HG03520 (cell line): ENCODE data around the gene ARHGAP29.
A peak's percentile ranks its signal among the peaks of the same experiment; 100 is the strongest.

Experiments used
- ATAC-seq: cut with Tn5 transposase; IDR thresholded peaks from one replicate; pipeline ENCODE4 v1.9.1; 2021; ENCODE audit warnings: mild to moderate bottlenecking, moderate library complexity; ENCODE audit not compliant: unreplicated experiment

Gene ARHGAP29, protein sequence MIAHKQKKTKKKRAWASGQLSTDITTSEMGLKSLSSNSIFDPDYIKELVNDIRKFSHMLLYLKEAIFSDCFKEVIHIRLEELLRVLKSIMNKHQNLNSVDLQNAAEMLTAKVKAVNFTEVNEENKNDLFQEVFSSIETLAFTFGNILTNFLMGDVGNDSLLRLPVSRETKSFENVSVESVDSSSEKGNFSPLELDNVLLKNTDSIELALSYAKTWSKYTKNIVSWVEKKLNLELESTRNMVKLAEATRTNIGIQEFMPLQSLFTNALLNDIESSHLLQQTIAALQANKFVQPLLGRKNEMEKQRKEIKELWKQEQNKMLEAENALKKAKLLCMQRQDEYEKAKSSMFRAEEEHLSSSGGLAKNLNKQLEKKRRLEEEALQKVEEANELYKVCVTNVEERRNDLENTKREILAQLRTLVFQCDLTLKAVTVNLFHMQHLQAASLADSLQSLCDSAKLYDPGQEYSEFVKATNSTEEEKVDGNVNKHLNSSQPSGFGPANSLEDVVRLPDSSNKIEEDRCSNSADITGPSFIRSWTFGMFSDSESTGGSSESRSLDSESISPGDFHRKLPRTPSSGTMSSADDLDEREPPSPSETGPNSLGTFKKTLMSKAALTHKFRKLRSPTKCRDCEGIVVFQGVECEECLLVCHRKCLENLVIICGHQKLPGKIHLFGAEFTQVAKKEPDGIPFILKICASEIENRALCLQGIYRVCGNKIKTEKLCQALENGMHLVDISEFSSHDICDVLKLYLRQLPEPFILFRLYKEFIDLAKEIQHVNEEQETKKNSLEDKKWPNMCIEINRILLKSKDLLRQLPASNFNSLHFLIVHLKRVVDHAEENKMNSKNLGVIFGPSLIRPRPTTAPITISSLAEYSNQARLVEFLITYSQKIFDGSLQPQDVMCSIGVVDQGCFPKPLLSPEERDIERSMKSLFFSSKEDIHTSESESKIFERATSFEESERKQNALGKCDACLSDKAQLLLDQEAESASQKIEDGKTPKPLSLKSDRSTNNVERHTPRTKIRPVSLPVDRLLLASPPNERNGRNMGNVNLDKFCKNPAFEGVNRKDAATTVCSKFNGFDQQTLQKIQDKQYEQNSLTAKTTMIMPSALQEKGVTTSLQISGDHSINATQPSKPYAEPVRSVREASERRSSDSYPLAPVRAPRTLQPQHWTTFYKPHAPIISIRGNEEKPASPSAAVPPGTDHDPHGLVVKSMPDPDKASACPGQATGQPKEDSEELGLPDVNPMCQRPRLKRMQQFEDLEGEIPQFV

DNA sequence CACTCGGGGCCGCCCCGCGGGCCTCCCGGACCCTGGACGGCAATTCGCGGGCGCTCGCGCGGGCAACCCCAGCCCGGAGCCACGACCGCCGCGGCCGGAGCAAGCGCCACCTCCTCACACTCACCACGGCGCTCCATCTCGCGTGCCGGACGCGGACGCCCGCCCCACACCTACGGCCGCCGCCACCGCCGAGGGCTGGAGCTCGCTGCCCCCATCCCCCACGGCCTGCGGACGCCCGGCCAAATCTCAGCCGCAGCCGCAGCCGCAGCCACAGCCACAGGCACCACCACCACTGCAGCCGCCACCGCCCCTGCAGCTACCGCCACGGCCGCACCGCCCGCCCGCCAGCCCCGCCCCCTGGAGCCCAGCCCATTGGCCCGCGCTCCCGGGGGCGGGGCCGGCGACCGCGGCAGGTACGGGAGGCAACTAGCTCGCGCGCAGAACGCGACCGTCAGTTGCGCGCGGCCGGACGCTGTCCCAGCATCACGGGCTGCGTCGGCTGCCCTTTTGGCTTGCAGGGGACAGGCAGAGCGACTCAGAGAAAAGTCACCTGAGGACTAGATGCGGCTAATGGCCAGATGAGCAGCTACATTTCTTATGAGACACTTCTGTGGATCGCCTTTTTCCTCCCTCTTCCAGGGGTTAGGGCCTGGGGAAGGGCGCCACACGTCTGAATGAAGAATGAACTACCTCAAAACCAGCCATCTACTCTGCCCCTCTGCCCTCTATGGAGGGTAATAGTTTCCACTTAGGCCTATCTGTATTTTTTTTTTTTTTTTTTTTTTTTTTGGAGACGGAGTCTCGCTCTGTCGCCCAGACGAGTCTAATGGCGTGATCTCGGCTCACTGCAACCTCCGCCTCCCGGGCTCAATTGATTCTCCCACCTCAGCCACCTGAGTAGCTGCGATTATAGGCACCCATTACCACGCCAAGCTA lies at the start of gene ARHGAP29:
Gene ARHGAP29 (minus strand): TSS at position 294 of the 936 bp plus-strand sequence. CDS start 5,973 bp downstream, outside the sequence.
- peak; percentile 81 for ATAC-seq

DNA sequence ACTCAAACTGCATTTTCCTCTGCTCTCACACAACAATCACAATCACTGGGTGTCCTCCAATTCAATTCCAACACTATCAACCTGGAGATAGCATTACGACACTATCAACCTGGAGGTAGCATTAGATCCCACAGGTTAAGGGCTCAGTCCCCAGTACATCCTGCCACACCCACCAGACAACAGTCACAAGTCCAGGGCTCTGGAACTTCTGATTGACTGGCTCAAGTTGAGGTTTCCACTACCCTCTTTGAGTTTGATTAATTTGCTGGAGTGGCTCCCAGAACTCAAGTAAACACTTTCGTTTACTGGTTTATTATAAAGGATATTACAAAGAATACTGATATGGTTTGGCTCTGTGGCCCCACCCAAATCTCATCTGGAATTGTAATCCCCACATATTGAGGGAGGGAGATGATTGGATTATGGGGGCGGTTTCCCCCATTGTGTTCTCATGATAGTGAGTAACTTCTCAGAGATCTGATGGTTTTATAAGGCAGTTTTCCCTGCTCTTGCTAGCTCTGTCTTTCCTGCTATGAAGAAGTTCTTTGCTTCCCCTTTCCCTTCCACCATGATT lies 49.6 kb upstream of the ARHGAP29 start:
- ATAC-seq, result no peak

- ATAC-seq, result no peak
Measured at GRCh38 chr1:94285031-94285654, 47.8 kb upstream of the ARHGAP29 start.

DNA sequence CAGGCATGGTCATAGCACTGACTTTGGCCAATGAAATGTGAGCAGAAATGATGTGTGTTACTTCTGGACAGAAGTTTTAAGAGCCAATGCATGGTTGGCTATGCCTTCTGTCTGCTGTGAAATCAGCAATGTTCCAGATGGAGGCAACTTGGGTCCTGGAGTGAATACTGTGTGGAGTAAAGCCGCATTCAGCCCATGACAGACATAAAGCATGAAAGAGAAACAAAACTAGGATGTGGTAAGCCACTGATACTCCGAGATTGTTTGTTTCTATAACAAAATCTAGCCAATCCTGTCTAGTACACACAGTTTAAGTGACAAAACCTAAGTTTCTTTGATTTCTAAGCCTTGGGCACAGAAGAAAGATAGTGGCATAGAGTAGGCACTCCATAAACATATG lies 47.1 kb upstream of the ARHGAP29 start:
- peak; percentile 80 for ATAC-seq

- ATAC-seq, result no peak
Measured at GRCh38 chr1:94283462-94283861, 46.1 kb upstream of the ARHGAP29 start.

- ATAC-seq, result no peak
Measured at GRCh38 chr1:94282143-94282711, 44.8 kb upstream of the ARHGAP29 start.

GRCh38 chr1:94281361-94282142 lies 44.2 kb upstream of the ARHGAP29 start:
- no peak for ATAC-seq

DNA sequence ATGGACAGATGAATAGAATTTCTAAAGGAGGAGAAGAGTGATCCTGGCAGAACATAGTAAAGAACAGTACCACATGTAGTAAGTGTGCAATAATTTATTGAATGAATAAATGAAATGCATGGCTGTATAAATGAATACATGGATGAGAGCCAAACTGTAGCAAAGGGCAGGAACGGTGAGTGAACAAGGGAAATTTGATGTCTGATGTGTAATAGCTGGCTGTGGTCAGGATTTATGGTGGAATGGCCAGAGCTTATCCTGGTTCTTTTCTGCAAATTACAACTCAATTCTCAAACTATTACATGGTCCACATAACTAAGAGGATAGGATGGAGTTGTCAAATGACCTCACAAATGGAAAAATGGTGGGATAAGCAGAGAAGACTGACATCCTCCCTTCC lies 43.2 kb upstream of the ARHGAP29 start:
- no peak for ATAC-seq

DNA sequence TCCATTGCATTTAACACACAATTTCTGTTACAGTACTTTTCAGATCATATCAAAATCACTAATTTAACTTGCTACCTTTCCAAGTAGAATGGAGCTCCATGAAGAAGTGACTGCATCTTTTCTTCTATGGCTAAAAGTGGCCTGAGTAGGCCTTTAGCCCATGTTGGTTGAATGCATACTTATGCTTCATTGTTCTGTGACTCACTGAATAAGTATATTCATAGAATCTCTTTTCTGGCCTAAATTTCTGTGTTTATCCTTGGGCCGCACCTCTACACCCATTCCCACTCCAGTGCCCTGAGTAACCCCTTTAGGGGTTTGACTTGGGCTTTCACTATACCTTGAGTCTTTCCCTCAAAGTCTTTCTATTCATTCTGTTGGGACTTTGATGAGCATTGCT lies 42.1 kb upstream of the ARHGAP29 start:
- no peak for ATAC-seq

DNA sequence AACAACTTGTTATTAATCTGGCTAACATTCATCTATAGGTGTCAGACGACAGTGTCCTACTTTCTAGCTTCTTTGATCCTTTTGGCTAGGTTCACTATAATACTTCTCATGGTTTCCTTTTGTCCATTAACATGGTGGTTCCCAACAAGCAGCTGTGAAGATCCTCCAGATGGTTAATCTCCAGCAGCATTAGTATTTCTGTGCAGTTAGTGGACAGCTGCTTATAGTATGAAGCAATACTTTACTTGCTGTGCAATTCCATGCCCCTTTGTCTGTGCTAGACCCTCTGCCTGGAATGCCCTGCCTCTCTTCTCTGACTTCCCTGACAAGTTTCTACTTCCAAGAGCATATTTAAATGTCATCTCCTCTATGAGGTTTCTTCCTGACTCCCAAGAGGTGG lies 41.7 kb upstream of the ARHGAP29 start:
- no peak for ATAC-seq

GRCh38 chr1:94276988-94277434 lies 39.6 kb upstream of the ARHGAP29 start:
- ATAC-seq, result no peak

GRCh38 chr1:94275083-94275482 lies 37.7 kb upstream of the ARHGAP29 start:
- no peak for ATAC-seq

DNA sequence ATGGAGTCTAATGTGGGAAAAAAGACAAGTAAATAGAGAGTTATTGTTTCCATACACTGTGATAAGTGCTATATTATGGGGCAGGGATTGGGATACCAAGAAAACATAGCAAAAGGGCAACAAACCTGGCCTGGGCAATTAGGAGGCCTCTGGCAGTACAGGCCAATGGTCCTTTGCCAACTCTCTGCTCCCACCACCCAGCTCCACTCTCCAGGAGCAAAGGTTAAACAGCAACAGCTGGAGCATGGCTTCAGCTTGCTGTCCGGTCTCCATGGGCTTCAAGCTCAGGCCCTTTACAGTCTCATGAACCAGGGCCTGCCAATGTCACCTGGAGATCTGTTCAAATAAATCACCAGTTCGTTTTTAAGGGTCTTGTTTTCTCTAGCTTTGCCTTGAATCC lies 37.2 kb upstream of the ARHGAP29 start:
- no peak for ATAC-seq

DNA sequence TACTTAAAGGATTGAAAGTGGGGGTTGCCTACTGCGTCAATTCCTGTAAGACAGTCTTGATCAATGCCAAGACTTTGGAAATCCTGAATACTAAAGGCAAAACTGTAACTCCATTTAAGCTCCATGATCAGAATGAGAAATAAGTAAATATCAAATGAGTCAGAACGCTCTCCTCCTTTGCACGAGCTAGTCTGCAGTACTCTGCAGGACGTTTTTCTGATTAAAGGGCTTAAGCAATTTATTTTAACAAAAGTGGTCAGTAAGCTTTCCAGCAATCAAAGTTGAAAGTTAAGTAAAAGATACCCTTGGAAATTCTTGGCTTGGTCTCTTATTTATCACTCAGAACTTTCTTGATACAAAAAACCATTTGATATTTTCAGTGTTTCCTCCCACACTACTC lies 35.7 kb upstream of the ARHGAP29 start:
- ATAC-seq, result no peak

- ATAC-seq, result no peak
Measured at GRCh38 chr1:94272388-94272787, 35.0 kb upstream of the ARHGAP29 start.

GRCh38 chr1:94271373-94271772 lies 34.0 kb upstream of the ARHGAP29 start:
- ATAC-seq, result no peak

GRCh38 chr1:94270801-94271203 lies 33.4 kb upstream of the ARHGAP29 start:
- ATAC-seq, result no peak

GRCh38 chr1:94269921-94270320 lies 32.5 kb upstream of the ARHGAP29 start:
- no peak for ATAC-seq
